NCI-H2196 treated with DMSO at 0.1 percent for 48 hours (cell line): ENCODE measurements around the gene FER.
"Not testable (repeated sequence)": the region's sequence is repeated elsewhere in the genome, so short reads cannot be mapped to it uniquely, and the experiment has no call there.

Experiments used
- DNase-seq: peaks from one replicate; lab custom pipeline; 2025; ENCODE audit not compliant: unreplicated experiment; lab: John Stamatoyannopoulos, UW

Gene FER

DNA sequence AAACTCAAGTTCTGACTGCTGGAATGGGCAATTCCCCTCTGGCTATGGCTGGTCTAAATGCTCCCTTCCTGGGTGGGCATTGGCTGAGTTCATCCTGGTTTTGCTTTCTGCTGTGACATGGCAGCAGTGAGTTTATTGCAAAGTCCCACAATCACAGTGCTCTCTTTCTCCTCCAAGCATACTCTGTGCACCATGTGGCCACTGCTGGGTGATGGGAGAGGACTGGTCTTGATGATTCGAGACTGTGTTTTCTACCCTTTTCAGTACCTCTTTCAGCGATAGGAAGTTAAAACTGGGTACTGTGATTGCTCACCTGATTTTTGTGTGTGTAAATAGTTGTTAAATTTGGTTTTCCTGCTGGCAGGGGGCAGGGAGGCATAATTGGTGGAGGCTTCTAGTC is 49.7 kb downstream of the FER start:
- no peak for DNase-seq

DNA sequence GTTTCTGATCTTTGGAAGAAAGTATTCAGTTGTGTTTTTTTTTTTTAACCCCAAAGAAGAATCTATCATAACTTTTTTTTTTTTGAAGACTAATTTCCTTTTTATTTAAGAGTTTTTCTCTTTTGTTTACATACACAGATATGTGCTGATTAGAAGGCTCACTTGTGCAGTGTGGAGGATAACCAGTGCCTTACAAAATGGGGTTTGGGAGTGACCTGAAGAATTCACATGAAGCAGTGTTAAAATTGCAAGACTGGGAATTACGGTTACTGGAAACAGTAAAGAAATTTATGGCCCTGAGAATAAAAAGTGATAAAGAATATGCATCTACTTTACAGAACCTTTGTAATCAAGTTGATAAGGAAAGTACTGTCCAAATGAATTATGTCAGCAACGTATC is 50.3 kb downstream of the FER start:
- DNase-seq, result no peak

DNA sequence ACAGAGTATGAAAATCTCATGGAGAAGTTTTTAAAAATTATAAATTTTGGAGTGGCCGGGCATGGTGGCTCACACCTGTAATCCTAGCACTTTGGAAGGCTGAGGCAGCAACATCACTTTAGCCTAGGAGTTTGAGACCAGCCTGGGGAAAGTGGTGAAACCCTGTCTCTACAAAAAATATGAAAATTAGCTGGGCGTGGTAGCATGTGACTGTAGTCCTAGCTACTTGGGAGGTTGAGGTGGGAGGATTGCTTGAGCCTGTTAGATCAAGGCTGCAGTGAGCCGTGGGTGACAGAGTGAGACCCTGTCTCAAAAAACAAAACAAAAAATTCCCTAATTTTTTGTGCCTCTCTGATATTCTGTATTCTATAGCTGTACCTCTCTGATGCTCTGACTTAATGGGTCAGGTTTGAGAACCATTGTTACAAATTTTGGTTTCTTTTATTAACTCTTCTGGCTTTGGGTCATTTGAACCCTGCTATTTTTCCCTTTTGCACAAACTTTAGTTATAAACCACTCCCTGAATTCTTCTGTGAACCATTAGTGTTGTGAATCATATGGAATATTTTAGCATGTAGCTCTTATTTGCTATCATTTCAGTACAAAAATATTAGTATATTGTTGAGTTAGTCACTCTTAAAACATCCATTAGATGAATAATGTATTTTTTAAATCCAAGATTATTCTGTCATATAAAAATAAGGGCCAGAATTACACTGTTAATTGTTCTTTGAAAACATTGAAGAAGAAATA is 51.0 kb downstream of the FER start:
- no peak for DNase-seq

DNA sequence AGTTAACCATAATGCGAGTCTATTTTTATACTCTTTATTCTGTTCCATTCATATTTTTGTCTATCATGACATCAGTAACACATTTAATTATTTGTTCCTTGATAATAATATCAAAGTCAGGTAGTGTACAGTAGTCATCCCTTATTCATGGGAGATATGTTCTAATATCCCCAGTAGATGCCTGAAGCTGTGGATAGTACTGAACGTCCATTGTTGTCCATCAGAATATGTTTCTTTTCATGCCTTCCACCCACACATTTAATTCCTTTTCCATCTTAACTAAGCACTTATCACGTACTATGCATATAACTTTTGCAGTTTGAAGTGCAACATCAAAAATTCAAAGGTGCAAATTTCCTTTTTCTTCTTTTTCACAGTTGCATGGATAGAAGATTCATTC is 53.6 kb downstream of the FER start:
- DNase-seq, result no peak

DNA sequence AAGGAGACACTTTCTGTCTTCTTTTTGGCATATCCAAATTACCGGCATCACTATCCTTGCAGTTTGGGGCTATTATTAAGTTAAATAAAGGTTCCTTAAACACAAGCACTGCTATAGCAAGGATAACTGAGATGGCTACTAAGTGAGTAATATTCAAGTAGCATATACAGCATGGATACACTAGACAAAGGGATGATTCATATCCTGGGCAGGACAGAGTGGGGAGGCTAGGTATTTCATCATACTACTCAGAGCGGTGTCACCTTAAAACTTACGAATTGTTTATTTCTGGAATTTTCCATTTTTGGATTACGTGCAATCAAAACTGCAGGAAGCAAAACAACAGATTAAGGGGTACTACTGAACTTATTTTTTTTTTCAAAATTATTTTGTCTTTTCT is 54.1 kb downstream of the FER start:
- no peak for DNase-seq

DNA sequence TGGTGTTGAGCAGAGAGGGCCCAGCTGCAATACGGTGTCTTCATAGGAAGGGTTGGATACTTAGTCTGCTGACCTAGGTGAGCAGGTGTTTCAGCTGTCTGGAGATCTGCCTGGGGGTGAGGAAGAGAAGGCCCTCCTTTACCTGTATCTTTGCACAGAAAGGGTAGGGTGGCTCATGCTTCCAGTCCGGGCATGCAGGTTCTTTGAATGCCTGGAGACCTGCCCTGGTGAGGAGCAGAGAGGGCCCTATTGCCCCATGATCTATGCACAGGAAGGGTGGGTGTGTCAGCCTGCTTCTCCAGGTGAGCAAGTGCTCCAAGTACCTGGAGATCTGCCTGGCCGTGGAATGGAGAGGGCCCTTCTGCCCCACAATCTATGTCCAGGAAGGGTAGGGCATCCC is 63.0 kb downstream of the FER start:
- no peak for DNase-seq

DNA sequence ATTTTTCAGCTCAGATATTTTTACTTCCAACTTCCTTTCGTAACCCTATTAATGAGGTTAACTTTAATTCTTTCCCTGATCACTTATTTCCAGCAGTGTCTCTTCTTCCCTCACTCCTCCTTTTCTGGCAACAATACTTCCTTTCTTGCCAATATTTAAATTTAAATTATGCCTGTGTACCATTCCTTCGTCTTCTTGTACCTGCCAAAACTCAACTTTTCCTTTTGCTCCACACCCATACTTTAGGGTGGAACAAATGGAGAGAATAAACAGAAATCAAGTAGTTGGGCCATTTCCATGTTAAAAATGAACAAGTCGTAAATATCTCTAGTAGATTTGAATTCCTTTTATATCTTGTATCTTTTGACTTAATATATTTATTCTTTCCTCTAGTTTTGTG is 66.0 kb downstream of the FER start:
- no peak for DNase-seq

DNA sequence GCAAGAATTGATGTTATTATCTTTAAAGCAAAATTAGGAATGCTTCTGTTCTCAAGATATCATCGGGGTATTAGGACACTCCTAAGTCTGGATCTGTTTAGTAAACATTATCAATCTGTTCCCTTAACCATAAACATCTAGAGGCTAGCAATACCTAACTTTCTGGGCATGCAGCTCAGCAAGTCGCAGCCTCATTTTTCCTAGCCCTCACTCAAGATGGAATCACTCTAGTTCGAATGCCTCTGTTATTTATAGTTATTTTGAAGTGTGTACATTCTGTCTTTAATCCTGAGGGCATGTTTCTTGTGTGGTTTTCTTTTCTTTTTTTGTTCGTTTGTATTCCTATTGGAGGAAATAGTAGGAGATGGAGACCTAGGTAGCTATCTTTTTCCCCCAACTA is 66.9 kb downstream of the FER start:
- DNase-seq, result no peak

DNA sequence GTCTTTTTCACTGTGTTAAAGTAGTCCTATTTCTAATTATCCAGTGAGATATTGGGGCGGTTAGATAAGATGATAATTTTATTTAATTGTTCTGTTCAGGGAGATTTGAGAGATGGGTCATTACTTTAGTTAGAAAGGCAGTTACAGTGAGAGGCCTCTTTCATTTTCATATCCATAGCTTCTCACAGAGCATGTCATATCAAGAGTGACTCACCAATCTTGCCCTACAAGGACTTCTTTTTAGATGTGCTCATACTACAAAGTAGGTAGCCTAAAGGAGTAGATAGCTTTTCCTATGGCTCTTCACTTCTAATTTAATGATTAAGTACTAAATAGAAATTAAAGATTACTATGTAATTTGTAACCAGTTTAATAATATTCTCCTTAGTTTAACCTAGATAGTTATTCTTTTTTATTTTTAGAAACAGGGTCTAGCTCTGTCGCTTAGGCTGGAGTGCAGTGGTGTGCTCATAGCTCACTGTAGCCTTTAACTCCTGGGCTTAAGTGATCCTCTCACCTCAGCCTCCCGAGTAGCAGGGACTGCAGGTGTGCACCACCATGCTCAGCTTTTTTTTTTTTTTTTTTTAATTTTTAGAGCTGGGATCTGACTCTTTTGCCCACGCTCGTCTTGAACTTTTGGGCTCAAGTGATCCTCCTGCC is 71.0 kb downstream of the FER start:
- no peak for DNase-seq

DNA sequence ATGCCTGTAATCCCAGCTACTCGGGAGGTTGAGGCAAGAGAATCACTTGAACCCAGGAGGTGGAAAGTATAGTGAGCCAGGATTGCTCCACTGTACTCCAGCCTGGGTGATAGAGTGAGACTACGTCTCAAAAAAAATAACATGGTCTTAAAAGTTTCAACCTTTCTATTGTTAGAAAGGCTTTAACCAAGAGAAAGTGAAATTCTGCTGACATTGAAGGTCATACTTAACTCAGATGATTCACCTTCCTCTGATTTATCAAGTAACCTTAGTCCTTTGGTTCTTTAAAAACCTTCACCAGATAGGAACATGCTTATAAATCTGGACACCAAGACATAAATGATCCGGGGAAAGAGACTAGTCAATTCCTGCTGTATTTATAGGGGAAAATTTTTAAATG is 73.3 kb downstream of the FER start:
- no peak for DNase-seq

DNA sequence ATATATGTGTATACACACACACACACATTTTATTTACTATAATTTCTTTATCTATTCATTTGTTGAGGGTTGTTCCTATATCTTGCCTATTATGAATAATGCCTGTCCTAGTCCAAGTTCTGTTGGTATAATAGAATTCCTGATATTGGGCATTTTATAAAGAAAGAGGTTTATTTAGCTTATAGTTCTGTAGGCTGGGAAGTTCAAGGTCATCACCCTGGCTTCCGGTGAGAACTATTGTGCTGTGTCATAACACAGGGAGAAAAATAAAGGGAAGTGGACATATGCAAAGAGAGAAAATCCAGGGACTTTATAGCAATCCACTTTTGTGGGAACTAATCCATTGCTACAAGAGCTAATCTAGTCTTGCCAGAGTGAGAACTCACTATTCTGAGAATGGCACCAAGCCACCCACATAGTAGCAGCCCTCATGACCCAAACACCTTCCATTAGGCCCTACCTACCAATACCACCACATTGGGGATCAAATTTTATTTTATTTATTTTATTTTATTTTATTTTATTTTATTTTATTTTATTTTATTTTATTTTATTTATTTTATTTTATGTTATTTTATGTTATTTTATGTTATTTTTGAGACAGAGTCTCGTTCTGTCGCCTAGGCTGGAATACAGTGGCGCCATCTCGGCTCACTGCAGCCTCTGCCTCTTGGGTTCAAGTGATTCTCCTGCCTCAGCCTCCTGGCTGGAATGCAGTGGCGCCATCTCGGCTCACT is 74.7 kb downstream of the FER start:
- no peak for DNase-seq

DNA sequence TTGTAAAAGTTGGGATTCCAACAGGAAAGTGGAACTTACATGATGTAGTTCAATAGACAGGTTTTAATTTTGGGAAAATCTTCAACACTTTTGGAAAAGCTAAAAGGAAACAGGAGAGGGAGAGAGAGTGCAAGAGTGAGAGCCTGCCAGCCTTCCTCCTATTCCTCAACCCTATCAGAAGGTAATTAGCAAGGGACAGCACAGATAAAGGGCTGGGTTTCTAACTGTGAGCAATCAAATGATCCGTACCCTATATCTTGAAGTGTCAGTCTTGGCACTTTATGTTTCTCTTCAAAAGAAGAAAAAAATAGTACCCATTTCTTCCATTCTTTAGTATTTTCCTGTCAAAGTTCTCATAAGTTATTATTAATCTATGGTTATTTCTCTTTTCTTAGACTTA is 79.4 kb downstream of the FER start:
- DNase-seq, result no peak

DNA sequence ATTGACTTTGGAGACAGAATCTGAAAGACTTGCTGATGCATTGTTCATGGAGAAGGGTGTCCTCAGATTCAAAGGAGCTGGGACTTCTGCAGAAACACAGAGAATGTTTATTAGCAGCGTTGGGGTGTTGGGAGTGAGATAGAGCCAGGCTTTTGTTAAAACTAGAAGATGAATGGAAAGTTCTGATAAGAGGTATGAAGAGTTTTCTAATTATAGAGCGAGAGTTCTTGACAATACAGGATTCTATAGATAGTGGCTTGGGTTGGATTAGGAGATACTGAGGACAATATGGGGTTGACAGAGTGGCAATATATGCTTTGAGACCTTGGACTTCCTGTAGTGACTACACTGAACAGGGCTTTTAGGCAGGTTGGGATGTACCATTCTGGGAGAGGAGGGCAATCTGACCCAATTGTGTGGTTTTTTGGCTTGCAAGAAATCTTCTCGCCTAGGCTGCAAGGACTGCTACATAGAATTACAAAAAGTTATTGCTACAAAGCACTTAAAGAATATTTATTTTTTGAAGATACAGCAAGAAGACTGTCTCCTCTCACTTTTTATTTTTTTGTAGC is 83.1 kb downstream of the FER start:
- DNase-seq, result no peak

DNA sequence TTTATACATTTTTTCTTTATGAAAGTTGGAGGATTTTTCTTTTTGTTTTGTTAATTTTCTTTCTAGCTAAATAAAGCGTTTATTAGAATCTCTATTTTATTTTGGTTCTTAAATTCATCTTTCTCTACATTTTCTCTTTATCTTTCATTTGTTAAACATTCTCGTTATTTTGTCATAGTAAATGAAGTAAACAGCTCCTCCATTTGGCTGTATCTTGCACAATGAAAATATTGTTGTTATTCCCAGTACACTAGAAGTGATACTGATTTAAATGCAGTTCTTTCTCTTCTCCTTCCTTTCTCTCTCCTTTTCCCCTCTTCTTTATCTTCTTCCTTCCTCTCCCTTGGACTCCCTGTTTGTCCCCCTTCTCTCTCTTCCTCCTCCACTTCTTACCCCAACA is 88.8 kb downstream of the FER start:
- DNase-seq, result no peak

DNA sequence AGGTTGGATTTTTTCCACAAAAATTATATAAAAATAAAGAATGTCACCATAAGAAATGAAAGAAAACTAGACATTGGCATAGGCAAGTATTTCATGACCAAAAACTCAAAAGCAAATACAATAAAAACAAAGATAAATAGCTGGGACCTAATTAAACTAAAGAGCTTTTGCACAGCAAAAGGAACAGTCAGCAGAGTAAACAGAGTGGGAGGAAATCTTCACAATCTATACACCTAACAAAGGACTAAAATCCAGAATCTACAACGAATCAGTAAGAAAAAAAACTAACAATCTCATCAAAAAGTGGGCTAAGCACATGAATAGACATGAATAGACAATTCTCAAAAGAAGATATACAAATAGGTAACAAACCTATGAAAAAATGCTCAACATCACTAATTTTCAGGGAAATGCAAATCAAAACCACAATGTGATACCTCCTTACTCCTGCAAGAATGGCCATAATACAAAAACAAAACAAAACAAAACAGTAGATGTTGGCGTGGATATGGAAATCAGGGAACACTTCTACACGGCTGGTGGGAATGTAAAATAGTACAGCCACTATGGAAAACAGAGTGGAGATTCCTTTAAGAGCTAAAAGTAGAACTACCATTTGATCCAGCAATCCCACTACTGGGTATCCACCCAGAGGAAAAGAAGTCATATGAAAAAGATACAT is 94.7 kb downstream of the FER start:
- DNase-seq, result not testable (repeated sequence)

DNA sequence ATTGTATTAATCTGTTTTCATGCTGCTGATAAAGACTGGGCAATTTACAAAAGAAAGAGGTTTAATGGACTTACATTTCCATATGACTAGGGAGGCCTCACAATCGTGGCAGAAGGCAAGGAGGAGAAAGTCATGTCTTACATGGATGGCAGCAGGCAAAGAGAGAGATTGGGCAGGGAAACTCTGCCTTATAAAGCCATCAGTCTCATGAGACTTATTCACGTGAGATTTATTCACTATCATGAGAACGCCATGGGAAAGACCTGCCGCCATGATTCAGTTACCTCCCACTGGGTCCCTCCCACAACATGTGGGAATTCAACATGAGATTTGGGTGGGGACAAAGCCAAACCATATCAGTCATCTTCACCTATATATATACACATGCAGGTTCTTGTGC is 103.4 kb downstream of the FER start:
- DNase-seq, result not testable (repeated sequence)

DNA sequence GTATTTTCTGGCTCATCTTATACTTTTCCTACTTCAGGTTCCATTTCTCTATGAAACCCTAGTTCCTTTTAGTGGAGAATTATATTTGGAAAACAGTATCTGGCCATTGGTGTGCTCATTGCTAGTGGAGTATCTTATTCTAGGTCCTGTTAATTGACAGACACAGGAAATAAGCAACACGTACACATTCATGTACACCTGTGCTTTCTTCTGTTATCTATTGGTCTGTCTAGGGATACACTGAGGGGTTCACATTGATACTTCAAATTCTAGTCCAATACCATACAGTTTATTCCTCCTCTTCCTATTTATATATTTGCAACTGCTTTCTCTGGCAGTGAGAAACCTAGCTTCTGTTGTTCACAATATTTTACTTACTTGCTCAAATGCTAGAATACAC is 110.2 kb downstream of the FER start:
- DNase-seq, result no peak

DNA sequence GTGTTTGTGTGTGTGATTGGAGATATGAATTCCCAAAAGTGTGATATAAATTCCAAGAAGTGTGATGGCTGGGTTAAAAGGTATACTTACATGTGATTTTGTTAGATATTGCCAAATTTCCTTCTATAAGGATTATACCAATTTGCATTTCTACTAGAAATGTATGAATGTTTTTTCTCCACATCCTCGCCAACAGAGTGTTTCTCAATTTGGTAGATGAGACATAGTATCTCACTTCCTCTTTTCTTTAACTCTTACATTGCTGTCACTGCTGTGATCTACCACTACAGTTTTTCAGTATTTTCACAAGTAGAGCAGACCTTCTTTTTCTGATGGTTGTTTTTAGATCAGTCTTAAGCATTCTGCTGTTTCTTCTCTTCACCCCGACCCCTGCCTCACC is 111.3 kb downstream of the FER start:
- no peak for DNase-seq

DNA sequence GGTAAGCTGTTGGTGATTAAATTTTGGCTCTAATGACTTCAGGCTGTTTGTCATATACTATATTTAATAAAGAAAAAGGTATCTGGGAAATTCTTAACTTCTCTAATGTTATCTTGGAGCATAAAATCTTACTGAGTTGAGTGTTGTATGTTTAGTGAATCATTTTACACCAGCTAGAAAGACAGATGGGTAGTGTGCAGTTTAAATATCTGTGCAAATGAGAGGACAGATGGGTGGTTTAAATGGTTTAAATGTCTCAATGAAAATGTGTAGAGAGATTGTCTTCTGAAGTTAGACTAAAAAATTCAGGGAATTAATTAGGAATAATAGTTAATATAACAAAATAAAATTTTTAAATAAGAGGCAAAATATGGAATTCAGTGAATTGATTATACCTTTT is 114.5 kb downstream of the FER start:
- no peak for DNase-seq

DNA sequence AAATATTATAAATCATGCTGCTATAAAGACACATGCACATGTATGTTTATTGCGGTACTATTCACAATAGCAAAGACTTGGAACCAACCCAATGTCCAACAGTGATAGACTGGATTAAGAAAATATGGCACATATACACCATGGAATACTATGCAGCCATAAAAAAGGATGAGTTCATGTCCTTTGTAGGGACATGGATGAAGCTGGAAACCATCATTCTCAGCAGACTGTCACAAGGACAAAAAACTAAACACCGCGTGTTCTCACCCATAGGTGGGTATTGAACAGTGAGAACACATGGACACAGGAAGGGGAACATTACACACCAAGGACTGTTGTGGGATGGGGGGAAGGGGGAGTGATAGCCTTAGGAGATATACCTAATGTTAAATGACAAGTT is 118.4 kb downstream of the FER start:
- not testable (repeated sequence) for DNase-seq

DNA sequence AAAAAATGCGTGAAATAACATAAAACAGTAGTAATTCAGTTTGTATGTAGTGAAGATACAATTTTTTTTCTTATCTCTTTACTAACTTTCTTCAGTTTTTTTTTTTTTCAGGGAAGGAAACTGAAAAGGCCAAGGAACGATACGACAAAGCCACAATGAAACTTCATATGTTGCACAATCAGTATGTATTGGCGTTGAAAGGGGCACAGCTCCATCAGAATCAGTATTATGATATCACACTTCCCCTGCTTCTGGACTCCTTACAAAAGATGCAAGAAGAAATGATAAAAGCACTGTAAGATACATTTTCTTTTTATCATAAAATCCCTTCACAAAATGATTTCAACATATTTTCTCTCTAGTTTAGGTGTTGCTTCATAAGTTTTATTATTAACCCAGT is 120.0 kb downstream of the FER start:
- DNase-seq, result no peak
